SK-N-SH treated with all-trans-retinoic acid at 6 μM for 48 hours (cell line): ENCODE measurements around the gene HMGXB4.

Experiments
- ATAC-seq: fragments of 200-7000 bp; cut with Tn5 transposase; 3 replicates; pipeline ENCODE4 v1.9.1; 2020; ENCODE audit warnings: mild to moderate bottlenecking, moderate library complexity
- ARNTL ChIP-seq: fragments of 450-650 bp; formaldehyde crosslinking; IDR thresholded peaks from 2 replicates; pipeline ENCODE4 v1.5.0; 2020; ENCODE audit warnings: low read depth, mild to moderate bottlenecking, moderate library complexity, borderline replicate concordance
- BACH2 ChIP-seq: fragments of 250-450 bp; sonication (Bioruptor Pico); IDR thresholded peaks from 2 replicates; pipeline ENCODE4 v1.9.0; 2021; ENCODE audit warnings: mild to moderate bottlenecking, borderline replicate concordance
- CSDC2 ChIP-seq: fragments of 250-450 bp; sonication (Bioruptor Pico); IDR thresholded peaks from 2 replicates; pipeline ENCODE4 v1.5.0; 2020; ENCODE audit warnings: mild to moderate bottlenecking, moderate library complexity
- ESRRG ChIP-seq: fragments of 250-450 bp; sonication (Bioruptor Pico); IDR thresholded peaks from 2 replicates; pipeline ENCODE4 v1.6.1; 2021; ENCODE audit warnings: mild to moderate bottlenecking
- GLIS3 ChIP-seq: fragments of 250-450 bp; sonication (Bioruptor Pico); IDR thresholded peaks from 2 replicates; pipeline ENCODE4 v1.5.0; 2020; ENCODE audit warnings: mild to moderate bottlenecking, moderate library complexity
- ISL1 ChIP-seq: fragments of 250-450 bp; sonication (Bioruptor Pico); IDR thresholded peaks from 2 replicates; pipeline ENCODE4 v2.1.2; 2022; ENCODE audit warnings: mild to moderate bottlenecking, moderate library complexity
- OSR1 ChIP-seq: fragments of 250-450 bp; sonication (Bioruptor Pico); IDR thresholded peaks from 2 replicates; pipeline ENCODE4 v1.8.0; 2022; ENCODE audit warnings: moderate library complexity, mild to moderate bottlenecking, inconsistent platforms
- PPARA ChIP-seq: fragments of 250-450 bp; sonication (Bioruptor Pico); IDR thresholded peaks from 2 replicates; pipeline ENCODE4 v1.5.0; 2020; ENCODE audit warnings: mild to moderate bottlenecking, borderline replicate concordance
- RARB ChIP-seq: fragments of 250-450 bp; sonication (Bioruptor Pico); IDR thresholded peaks from 2 replicates; pipeline ENCODE4 v1.8.0; 2021; ENCODE audit warnings: mild to moderate bottlenecking, moderate library complexity
- SNAI2 ChIP-seq: fragments of 250-450 bp; sonication (Bioruptor Pico); IDR thresholded peaks from 2 replicates; pipeline ENCODE4 v1.5.0; 2020; ENCODE audit warnings: mild to moderate bottlenecking, moderate library complexity
- TCF4 ChIP-seq: fragments of 250-450 bp; sonication (Bioruptor Pico); IDR thresholded peaks from 2 replicates; pipeline ENCODE4 v1.8.0; 2021; ENCODE audit warnings: mild to moderate bottlenecking, moderate library complexity, borderline replicate concordance
- TOX ChIP-seq: fragments of 250-450 bp; sonication (Bioruptor Pico); IDR thresholded peaks from 2 replicates; pipeline ENCODE4 v1.8.0; 2021; ENCODE audit warnings: mild to moderate bottlenecking, moderate library complexity, borderline replicate concordance
- ZC3H10 ChIP-seq: fragments of 250-450 bp; sonication (Bioruptor Pico); IDR thresholded peaks from 2 replicates; pipeline ENCODE4 v1.5.1; 2021; ENCODE audit warnings: mild to moderate bottlenecking, moderate library complexity
- ZFP3 ChIP-seq: fragments of 250-450 bp; sonication (Bioruptor Pico); IDR thresholded peaks from 2 replicates; pipeline ENCODE4 v1.5.0; 2020; ENCODE audit warnings: mild to moderate bottlenecking, moderate library complexity
- ZFP30 ChIP-seq: fragments of 450-650 bp; formaldehyde crosslinking; IDR thresholded peaks from 2 replicates; pipeline ENCODE4 v1.5.0; 2022; ENCODE audit warnings: mild to moderate bottlenecking, moderate library complexity
- ZNF565 ChIP-seq: fragments of 450-650 bp; formaldehyde crosslinking; conservative IDR thresholded peaks from 2 replicates; pipeline ENCODE4 v1.5.0; 2020; ENCODE audit warnings: low read depth, mild to moderate bottlenecking, moderate library complexity
- ZNF70 ChIP-seq: fragments of 450-650 bp; formaldehyde crosslinking; IDR thresholded peaks from 2 replicates; pipeline ENCODE4 v1.5.0; 2020; ENCODE audit warnings: mild to moderate bottlenecking, moderate library complexity
- ZNF8 ChIP-seq: fragments of 450-650 bp; formaldehyde crosslinking; IDR thresholded peaks from 2 replicates; pipeline ENCODE4 v1.5.0; 2020; ENCODE audit warnings: mild to moderate bottlenecking, moderate library complexity
- TF ChIP-seq, protein P1 (sequence below): fragments of 250-450 bp; sonication (Bioruptor Pico); IDR thresholded peaks from 2 replicates; pipeline ENCODE4 v1.5.1; 2021; ENCODE audit warnings: mild to moderate bottlenecking, moderate library complexity
- TF ChIP-seq, protein P2 (sequence below): fragments of 250-450 bp; sonication (Bioruptor Pico); IDR thresholded peaks from 2 replicates; pipeline ENCODE4 v1.5.0; 2020; ENCODE audit warnings: mild to moderate bottlenecking, moderate library complexity
- TF ChIP-seq, protein P3 (sequence below): fragments of 250-450 bp; sonication (Bioruptor Pico); IDR thresholded peaks from 2 replicates; pipeline ENCODE4 v1.5.1; 2020; ENCODE audit warnings: low read depth, mild to moderate bottlenecking, moderate library complexity
- TF ChIP-seq, protein P4 (sequence below): fragments of 250-450 bp; sonication (Bioruptor Pico); IDR thresholded peaks from 2 replicates; pipeline ENCODE4 v1.8.0; 2021; ENCODE audit warnings: low read depth, mild to moderate bottlenecking, moderate library complexity, borderline replicate concordance
- TF ChIP-seq, protein P5 (sequence below): fragments of 250-450 bp; sonication (Bioruptor Pico); IDR thresholded peaks from 2 replicates; pipeline ENCODE4 v1.8.0; 2020; ENCODE audit warnings: mild to moderate bottlenecking, moderate library complexity, borderline replicate concordance

Gene HMGXB4

DNA sequence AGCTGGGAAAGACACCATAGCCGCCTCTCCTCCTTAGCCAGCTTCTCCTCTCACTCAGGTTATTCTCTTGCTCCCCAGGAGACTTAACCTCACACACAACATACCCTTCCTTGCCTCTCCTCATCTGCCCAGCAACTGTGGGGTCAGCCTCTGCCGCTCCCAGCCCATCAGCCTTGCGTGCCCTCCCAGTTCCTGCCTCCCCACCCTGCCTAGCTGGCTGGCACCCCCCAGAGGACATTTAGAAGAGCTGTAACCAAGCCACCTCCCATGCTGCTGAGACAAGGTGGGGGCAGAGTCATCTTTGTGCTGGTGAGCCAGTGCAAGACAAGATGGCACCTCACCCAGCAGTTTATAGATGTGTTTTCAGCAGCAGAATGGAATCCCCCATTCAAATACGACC, 80.6 kb downstream of the HMGXB4 start:
- ATAC-seq: no peak
- TF ChIP-seq ESRRG (CRISPR knock-in tag) (no peak), OSR1 (CRISPR knock-in tag) (no peak), RARB (CRISPR knock-in tag) (no peak), GLIS3 (CRISPR knock-in tag) (no peak), ISL1 (no peak)
- TF ChIP-seq, protein P1, sequence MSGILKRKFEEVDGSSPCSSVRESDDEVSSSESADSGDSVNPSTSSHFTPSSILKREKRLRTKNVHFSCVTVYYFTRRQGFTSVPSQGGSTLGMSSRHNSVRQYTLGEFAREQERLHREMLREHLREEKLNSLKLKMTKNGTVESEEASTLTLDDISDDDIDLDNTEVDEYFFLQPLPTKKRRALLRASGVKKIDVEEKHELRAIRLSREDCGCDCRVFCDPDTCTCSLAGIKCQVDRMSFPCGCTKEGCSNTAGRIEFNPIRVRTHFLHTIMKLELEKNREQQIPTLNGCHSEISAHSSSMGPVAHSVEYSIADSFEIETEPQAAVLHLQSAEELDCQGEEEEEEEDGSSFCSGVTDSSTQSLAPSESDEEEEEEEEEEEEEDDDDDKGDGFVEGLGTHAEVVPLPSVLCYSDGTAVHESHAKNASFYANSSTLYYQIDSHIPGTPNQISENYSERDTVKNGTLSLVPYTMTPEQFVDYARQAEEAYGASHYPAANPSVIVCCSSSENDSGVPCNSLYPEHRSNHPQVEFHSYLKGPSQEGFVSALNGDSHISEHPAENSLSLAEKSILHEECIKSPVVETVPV (CRISPR knock-in tag): no peak
- TF ChIP-seq, protein P2, sequence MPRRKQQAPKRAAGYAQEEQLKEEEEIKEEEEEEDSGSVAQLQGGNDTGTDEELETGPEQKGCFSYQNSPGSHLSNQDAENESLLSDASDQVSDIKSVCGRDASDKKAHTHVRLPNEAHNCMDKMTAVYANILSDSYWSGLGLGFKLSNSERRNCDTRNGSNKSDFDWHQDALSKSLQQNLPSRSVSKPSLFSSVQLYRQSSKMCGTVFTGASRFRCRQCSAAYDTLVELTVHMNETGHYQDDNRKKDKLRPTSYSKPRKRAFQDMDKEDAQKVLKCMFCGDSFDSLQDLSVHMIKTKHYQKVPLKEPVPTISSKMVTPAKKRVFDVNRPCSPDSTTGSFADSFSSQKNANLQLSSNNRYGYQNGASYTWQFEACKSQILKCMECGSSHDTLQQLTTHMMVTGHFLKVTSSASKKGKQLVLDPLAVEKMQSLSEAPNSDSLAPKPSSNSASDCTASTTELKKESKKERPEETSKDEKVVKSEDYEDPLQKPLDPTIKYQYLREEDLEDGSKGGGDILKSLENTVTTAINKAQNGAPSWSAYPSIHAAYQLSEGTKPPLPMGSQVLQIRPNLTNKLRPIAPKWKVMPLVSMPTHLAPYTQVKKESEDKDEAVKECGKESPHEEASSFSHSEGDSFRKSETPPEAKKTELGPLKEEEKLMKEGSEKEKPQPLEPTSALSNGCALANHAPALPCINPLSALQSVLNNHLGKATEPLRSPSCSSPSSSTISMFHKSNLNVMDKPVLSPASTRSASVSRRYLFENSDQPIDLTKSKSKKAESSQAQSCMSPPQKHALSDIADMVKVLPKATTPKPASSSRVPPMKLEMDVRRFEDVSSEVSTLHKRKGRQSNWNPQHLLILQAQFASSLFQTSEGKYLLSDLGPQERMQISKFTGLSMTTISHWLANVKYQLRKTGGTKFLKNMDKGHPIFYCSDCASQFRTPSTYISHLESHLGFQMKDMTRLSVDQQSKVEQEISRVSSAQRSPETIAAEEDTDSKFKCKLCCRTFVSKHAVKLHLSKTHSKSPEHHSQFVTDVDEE (CRISPR knock-in tag): no peak
- TF ChIP-seq, protein P3, sequence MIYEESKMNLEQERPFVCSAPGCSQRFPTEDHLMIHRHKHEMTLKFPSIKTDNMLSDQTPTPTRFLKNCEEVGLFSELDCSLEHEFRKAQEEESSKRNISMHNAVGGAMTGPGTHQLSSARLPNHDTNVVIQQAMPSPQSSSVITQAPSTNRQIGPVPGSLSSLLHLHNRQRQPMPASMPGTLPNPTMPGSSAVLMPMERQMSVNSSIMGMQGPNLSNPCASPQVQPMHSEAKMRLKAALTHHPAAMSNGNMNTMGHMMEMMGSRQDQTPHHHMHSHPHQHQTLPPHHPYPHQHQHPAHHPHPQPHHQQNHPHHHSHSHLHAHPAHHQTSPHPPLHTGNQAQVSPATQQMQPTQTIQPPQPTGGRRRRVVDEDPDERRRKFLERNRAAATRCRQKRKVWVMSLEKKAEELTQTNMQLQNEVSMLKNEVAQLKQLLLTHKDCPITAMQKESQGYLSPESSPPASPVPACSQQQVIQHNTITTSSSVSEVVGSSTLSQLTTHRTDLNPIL (CRISPR knock-in tag): no peak

DNA sequence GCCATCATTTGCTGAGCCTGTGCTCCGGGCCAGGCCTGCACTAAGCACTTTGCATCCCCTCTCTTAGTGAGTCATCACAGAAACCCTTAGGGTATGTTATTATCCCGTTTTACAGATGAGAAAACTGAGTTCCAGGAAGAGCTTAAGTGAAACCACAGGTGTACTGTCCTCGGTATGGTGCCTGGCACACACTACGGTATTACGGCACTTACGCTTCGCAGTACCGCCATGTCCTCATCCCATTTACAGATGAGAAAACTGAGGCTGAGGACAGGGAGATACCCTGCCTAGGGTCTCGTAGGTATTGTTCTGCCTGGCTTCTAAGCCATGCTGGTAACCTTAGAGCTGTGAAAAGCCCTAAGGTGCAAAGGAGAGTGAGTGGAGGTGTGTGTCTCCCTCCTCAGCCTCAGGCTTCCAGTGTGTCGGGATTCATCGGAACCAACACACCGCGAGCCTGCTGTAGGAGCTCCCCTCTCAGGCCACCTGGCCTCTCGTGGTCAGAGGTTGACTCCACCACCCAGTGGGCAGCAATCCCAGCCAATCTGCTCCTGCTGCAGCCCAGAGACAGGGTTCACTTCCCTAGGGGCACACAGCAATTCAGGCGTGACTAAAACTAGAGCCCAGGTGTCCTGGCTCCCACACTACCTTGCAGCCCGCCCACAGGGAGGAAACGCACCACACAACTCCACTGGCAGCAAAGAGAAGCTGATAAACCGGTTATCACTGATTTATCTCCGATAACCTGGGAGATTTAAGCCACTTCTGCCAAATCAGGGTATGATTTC, 84.0 kb downstream of the HMGXB4 start:
- ATAC-seq: no peak
- no peak for TF ChIP-seq BACH2 (CRISPR knock-in tag)
- no peak for TF ChIP-seq ISL1
- TF ChIP-seq, protein P4, sequence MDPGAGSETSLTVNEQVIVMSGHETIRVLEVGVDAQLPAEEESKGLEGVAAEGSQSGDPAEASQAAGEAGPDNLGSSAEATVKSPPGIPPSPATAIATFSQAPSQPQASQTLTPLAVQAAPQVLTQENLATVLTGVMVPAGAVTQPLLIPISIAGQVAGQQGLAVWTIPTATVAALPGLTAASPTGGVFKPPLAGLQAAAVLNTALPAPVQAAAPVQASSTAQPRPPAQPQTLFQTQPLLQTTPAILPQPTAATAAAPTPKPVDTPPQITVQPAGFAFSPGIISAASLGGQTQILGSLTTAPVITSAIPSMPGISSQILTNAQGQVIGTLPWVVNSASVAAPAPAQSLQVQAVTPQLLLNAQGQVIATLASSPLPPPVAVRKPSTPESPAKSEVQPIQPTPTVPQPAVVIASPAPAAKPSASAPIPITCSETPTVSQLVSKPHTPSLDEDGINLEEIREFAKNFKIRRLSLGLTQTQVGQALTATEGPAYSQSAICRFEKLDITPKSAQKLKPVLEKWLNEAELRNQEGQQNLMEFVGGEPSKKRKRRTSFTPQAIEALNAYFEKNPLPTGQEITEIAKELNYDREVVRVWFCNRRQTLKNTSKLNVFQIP (CRISPR knock-in tag): no peak
- no peak for TF ChIP-seq CSDC2 (CRISPR knock-in tag)
- no peak for TF ChIP-seq GLIS3 (CRISPR knock-in tag)
- TF ChIP-seq ESRRG (CRISPR knock-in tag): no peak
- no peak for TF ChIP-seq ARNTL (CRISPR knock-in tag)
- TF ChIP-seq PPARA (CRISPR knock-in tag): no peak
- no peak for TF ChIP-seq TOX (CRISPR knock-in tag)
- no peak for TF ChIP-seq ZC3H10
- TF ChIP-seq ZFP30: no peak
- no peak for TF ChIP-seq RARB (CRISPR knock-in tag)
- no peak for TF ChIP-seq TCF4 (CRISPR knock-in tag)
- no peak for TF ChIP-seq ZNF565 (CRISPR knock-in tag)
- TF ChIP-seq, protein P3 (CRISPR knock-in tag): no peak
- TF ChIP-seq ZFP3 (CRISPR knock-in tag): no peak
- TF ChIP-seq, protein P1 (CRISPR knock-in tag): no peak
- TF ChIP-seq, all 23 proteins: peak for 0

DNA sequence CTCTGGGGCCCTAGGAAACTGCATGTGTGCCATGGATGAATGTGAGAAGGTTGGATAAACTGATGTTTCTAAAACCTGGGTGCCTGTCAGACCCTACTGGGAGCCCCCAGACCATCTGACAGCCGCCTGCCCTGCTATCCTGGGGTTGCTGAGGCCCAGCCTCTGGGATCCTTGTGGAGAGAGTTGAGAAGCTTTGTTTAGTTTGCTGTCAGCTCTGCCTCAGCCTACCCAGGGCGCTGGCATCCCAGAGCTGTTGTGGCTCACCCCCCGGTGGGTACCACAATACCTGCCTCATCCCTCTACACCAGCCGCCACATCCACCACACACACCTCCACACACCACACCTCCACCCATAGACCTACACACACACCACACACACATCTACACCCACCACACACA, 85.1 kb downstream of the HMGXB4 start:
- no peak for ATAC-seq
- TF ChIP-seq ZNF70: no peak
- TF ChIP-seq ISL1: no peak
- TF ChIP-seq, protein P5, sequence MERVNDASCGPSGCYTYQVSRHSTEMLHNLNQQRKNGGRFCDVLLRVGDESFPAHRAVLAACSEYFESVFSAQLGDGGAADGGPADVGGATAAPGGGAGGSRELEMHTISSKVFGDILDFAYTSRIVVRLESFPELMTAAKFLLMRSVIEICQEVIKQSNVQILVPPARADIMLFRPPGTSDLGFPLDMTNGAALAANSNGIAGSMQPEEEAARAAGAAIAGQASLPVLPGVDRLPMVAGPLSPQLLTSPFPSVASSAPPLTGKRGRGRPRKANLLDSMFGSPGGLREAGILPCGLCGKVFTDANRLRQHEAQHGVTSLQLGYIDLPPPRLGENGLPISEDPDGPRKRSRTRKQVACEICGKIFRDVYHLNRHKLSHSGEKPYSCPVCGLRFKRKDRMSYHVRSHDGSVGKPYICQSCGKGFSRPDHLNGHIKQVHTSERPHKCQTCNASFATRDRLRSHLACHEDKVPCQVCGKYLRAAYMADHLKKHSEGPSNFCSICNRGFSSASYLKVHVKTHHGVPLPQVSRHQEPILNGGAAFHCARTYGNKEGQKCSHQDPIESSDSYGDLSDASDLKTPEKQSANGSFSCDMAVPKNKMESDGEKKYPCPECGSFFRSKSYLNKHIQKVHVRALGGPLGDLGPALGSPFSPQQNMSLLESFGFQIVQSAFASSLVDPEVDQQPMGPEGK: no peak
- TF ChIP-seq ZNF8 (CRISPR knock-in tag): no peak
- TF ChIP-seq, protein P3 (CRISPR knock-in tag): no peak
- TF ChIP-seq PPARA (CRISPR knock-in tag): no peak
- TF ChIP-seq SNAI2: no peak
- TF ChIP-seq GLIS3 (CRISPR knock-in tag): no peak
